GM11168 (cell line): ENCODE data around the gene COLEC12.

Source experiments
- in situ Hi-C: fragments of 300-500 bp; cut with MboI; formaldehyde crosslinking; loops from one replicate; pipeline ENCODE4 v1.12.0; 2022; ENCODE audit warnings: low sequenced_read_pairs; ENCODE audit not compliant: unreplicated experiment

Gene COLEC12

GRCh38 chr18:449374-449773, 51.1 kb downstream of the COLEC12 start:
- in situ Hi-C loops, result no loop called here

- in situ Hi-C loops, result no loop called here
Measured at GRCh38 chr18:448116-448790, 52.2 kb downstream of the COLEC12 start.

- in situ Hi-C loops, result no loop called here
Measured at GRCh38 chr18:446941-447560, 53.5 kb downstream of the COLEC12 start.

GRCh38 chr18:445055-445454, 55.4 kb downstream of the COLEC12 start:
- in situ Hi-C loops, result no loop called here

GRCh38 chr18:438571-438970, 61.9 kb downstream of the COLEC12 start:
- in situ Hi-C loops, result no loop called here

- in situ Hi-C loops, result no loop called here
Measured at GRCh38 chr18:435940-436339, 64.6 kb downstream of the COLEC12 start.

GRCh38 chr18:434410-434809, 66.1 kb downstream of the COLEC12 start:
- in situ Hi-C loops, result no loop called here

GRCh38 chr18:433960-434359, 66.5 kb downstream of the COLEC12 start:
- in situ Hi-C loops, result no loop called here

GRCh38 chr18:433298-433697, 67.2 kb downstream of the COLEC12 start:
- in situ Hi-C loops, result no loop called here

- in situ Hi-C loops, result no loop called here
Measured at GRCh38 chr18:432791-433190, 67.7 kb downstream of the COLEC12 start.

- in situ Hi-C loops, result no loop called here
Measured at GRCh38 chr18:429030-429429, 71.5 kb downstream of the COLEC12 start.

GRCh38 chr18:427005-427404, 73.5 kb downstream of the COLEC12 start:
- in situ Hi-C loops, result no loop called here

GRCh38 chr18:425106-425745, 75.3 kb downstream of the COLEC12 start:
- in situ Hi-C loops, result no loop called here

- in situ Hi-C loops, result no loop called here
Measured at GRCh38 chr18:424668-425067, 75.8 kb downstream of the COLEC12 start.

GRCh38 chr18:424071-424661, 76.3 kb downstream of the COLEC12 start:
- in situ Hi-C loops, result no loop called here

GRCh38 chr18:422966-423365, 77.5 kb downstream of the COLEC12 start:
- in situ Hi-C loops, result no loop called here

GRCh38 chr18:421247-422155, 79.0 kb downstream of the COLEC12 start:
- in situ Hi-C loops, result no loop called here

GRCh38 chr18:420661-421246, 79.7 kb downstream of the COLEC12 start:
- in situ Hi-C loops, result no loop called here

GRCh38 chr18:419541-420175, 80.8 kb downstream of the COLEC12 start:
- in situ Hi-C loops, result no loop called here
